WTC11 (cell line): ENCODE data around the gene PROKR2. TPM values are rescaled to one million over a fixed set of nuclear protein-coding genes. Genes with fewer than 3 reads are reported as not detected.

Source experiments
- ATAC-seq: fragments of 200-7000 bp; cut with Tn5 transposase; 2 replicates; pipeline ENCODE4 v1.10.0; 2021; ENCODE audit warnings: mild to moderate bottlenecking, moderate library complexity
- CTCF ChIA-PET: fragments of 300-600 bp; sonication (Branson Sonifier 250); formaldehyde crosslinking; loops from one replicate; lab custom pipeline; 2021; ENCODE audit warnings: antibody characterized with exemption; lab: Charles Lee
- POLR2A ChIA-PET: fragments of 350-600 bp; sonication (Branson Sonifier 250); formaldehyde crosslinking; loops from one replicate; lab custom pipeline; 2021; ENCODE audit warnings: antibody characterized with exemption; lab: Charles Lee
- DNase-seq: peaks from one replicate; pipeline ENCODE4 v3.0.0; 2021; ENCODE audit warnings: low spot score
- H3K27ac Mint-ChIP-seq: 2 replicates; pipeline ENCODE4 v1.8.0; 2021; ENCODE audit warnings: mixed read lengths
- H3K27me3 Mint-ChIP-seq: 2 replicates; pipeline ENCODE4 v1.8.0; 2021; ENCODE audit warnings: low read depth, mild to moderate bottlenecking, moderate library complexity, mixed read lengths
- H3K36me3 Mint-ChIP-seq: 2 replicates; pipeline ENCODE4 v1.8.0; 2021; ENCODE audit warnings: mixed read lengths
- H3K4me1 Mint-ChIP-seq: 2 replicates; pipeline ENCODE4 v1.8.0; 2022; ENCODE audit warnings: mixed read lengths
- H3K4me3 Mint-ChIP-seq: 2 replicates; pipeline ENCODE4 v1.8.0; 2021; ENCODE audit warnings: mild to moderate bottlenecking, moderate library complexity, mixed read lengths
- H3K9me3 Mint-ChIP-seq: 2 replicates; pipeline ENCODE4 v1.8.0; 2021; ENCODE audit warnings: mixed read lengths
- ESRRA ChIP-seq: sonication (generic); formaldehyde crosslinking; IDR thresholded peaks from 2 replicates; pipeline ENCODE4 v1.8.1; 2022; ENCODE audit warnings: mild to moderate bottlenecking, missing genetic modification reagents, borderline replicate concordance
- FOXK1 ChIP-seq: sonication (generic); formaldehyde crosslinking; IDR thresholded peaks from 2 replicates; pipeline ENCODE4 v1.8.0; 2022; ENCODE audit warnings: mild to moderate bottlenecking, moderate library complexity, missing genetic modification reagents
- NFATC4 ChIP-seq: fragments of 250-450 bp; sonication (Bioruptor Pico); IDR thresholded peaks from 2 replicates; pipeline ENCODE4 v1.9.0; 2021; ENCODE audit warnings: mild to moderate bottlenecking
- NR2C2 ChIP-seq: sonication (generic); formaldehyde crosslinking; IDR thresholded peaks from 2 replicates; pipeline ENCODE4 v1.8.0; 2022; ENCODE audit warnings: mild to moderate bottlenecking, missing genetic modification reagents
- SP1 ChIP-seq: sonication (generic); formaldehyde crosslinking; conservative IDR thresholded peaks from 2 replicates; pipeline ENCODE4 v1.8.1; 2022; ENCODE audit warnings: missing genetic modification reagents
- TEAD1 ChIP-seq: sonication (generic); formaldehyde crosslinking; IDR thresholded peaks from 2 replicates; pipeline ENCODE4 v1.8.0; 2022; ENCODE audit warnings: mild to moderate bottlenecking, missing genetic modification reagents
- TEAD4 ChIP-seq: sonication (generic); formaldehyde crosslinking; IDR thresholded peaks from 2 replicates; pipeline ENCODE4 v1.8.0; 2022; ENCODE audit warnings: mild to moderate bottlenecking, missing genetic modification reagents
- ZNF219 ChIP-seq: sonication (generic); formaldehyde crosslinking; IDR thresholded peaks from 2 replicates; pipeline ENCODE4 v1.8.0; 2023; ENCODE audit warnings: missing genetic modification reagents, mild to moderate bottlenecking, borderline replicate concordance
- ZNF232 ChIP-seq: sonication (generic); formaldehyde crosslinking; IDR thresholded peaks from 2 replicates; pipeline ENCODE4 v1.8.0; 2022; ENCODE audit warnings: mild to moderate bottlenecking, missing genetic modification reagents
- total RNA-seq: library from RNA; stranded (reverse); gene quantifications from 3 replicates; pipeline ENCODE4 v1.2.3, GENCODE V29; 2021
- TF ChIP-seq, protein P1 (sequence below): sonication (generic); formaldehyde crosslinking; IDR thresholded peaks from 2 replicates; pipeline ENCODE4 v1.8.0; 2023; ENCODE audit warnings: missing genetic modification reagents, mild to moderate bottlenecking, borderline replicate concordance
- TF ChIP-seq, protein P2 (sequence below): sonication (generic); formaldehyde crosslinking; conservative IDR thresholded peaks from 2 replicates; pipeline ENCODE4 v1.8.1; 2022; ENCODE audit warnings: mild to moderate bottlenecking, missing genetic modification reagents
- TF ChIP-seq, protein P3 (sequence below): fragments of 250-450 bp; sonication (Bioruptor Pico); IDR thresholded peaks from 2 replicates; pipeline ENCODE4 v1.9.0; 2021; ENCODE audit warnings: mild to moderate bottlenecking, borderline replicate concordance
- TF ChIP-seq, protein P4 (sequence below): sonication (generic); formaldehyde crosslinking; IDR thresholded peaks from 2 replicates; pipeline ENCODE4 v1.8.1; 2022; ENCODE audit warnings: mild to moderate bottlenecking, moderate library complexity, missing genetic modification reagents

Gene PROKR2
- total RNA-seq, 1 experiment from 2014 or later = 2.0 TPM

DNA sequence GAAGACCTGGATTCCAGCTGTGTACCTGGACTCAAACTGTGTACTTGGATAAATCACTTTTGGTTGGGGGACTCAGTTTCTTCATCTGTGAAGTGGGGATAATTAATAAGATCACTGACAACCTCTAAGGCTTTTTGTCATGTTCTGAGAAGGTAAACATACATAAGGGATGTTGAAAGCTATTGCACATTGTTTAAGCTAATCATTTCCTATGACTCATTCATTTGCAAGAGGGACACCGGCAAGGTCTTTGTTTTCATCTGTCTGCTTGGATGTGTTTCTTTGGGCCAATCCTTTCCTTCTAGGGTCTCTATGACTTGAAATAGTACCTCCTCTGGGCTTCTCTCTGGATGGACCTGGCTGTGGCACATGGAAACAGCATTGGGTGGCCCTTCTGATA is 6.8 kb downstream of the PROKR2 start:
- no peak overlapping the region for H3K4me3 Mint-ChIP-seq
- no peak for DNase-seq
- H3K27me3 Mint-ChIP-seq = peaks cover 26% of the 10 kb centered on the region

DNA sequence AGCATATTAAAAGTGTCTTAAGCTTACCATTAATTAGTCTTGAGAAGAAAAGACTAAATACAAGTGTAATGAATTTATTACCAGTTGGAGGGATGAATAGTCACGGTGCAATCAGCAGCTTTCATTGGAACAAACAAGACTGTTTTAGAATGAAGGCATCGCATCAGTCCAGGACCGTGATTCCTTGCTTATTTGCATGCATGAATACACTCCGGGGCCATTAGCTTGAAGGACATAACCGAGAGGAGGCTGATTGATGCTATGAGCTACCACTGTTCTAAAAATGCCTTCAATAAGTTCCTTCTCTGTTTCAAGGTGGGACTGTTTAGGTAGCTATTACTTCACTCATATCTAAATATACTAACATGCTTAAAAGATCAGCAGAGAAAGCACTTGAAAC is 17.9 kb downstream of the PROKR2 start:
- DNase-seq = no peak
- H3K36me3 Mint-ChIP-seq = peaks cover 5% of the 10 kb centered on the region; the same call in 1 of the 2 replicates
- TF ChIP-seq, protein P1, sequence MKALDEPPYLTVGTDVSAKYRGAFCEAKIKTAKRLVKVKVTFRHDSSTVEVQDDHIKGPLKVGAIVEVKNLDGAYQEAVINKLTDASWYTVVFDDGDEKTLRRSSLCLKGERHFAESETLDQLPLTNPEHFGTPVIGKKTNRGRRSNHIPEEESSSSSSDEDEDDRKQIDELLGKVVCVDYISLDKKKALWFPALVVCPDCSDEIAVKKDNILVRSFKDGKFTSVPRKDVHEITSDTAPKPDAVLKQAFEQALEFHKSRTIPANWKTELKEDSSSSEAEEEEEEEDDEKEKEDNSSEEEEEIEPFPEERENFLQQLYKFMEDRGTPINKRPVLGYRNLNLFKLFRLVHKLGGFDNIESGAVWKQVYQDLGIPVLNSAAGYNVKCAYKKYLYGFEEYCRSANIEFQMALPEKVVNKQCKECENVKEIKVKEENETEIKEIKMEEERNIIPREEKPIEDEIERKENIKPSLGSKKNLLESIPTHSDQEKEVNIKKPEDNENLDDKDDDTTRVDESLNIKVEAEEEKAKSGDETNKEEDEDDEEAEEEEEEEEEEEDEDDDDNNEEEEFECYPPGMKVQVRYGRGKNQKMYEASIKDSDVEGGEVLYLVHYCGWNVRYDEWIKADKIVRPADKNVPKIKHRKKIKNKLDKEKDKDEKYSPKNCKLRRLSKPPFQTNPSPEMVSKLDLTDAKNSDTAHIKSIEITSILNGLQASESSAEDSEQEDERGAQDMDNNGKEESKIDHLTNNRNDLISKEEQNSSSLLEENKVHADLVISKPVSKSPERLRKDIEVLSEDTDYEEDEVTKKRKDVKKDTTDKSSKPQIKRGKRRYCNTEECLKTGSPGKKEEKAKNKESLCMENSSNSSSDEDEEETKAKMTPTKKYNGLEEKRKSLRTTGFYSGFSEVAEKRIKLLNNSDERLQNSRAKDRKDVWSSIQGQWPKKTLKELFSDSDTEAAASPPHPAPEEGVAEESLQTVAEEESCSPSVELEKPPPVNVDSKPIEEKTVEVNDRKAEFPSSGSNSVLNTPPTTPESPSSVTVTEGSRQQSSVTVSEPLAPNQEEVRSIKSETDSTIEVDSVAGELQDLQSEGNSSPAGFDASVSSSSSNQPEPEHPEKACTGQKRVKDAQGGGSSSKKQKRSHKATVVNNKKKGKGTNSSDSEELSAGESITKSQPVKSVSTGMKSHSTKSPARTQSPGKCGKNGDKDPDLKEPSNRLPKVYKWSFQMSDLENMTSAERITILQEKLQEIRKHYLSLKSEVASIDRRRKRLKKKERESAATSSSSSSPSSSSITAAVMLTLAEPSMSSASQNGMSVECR (CRISPR knock-in tag) = no peak
- TF ChIP-seq SP1 (CRISPR knock-in tag) (no peak), ZNF219 (CRISPR knock-in tag) (no peak), TEAD1 (CRISPR knock-in tag) (no peak)
- TF ChIP-seq, protein P2, sequence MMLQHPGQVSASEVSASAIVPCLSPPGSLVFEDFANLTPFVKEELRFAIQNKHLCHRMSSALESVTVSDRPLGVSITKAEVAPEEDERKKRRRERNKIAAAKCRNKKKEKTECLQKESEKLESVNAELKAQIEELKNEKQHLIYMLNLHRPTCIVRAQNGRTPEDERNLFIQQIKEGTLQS (CRISPR knock-in tag) = no peak
- TF ChIP-seq, protein P3, sequence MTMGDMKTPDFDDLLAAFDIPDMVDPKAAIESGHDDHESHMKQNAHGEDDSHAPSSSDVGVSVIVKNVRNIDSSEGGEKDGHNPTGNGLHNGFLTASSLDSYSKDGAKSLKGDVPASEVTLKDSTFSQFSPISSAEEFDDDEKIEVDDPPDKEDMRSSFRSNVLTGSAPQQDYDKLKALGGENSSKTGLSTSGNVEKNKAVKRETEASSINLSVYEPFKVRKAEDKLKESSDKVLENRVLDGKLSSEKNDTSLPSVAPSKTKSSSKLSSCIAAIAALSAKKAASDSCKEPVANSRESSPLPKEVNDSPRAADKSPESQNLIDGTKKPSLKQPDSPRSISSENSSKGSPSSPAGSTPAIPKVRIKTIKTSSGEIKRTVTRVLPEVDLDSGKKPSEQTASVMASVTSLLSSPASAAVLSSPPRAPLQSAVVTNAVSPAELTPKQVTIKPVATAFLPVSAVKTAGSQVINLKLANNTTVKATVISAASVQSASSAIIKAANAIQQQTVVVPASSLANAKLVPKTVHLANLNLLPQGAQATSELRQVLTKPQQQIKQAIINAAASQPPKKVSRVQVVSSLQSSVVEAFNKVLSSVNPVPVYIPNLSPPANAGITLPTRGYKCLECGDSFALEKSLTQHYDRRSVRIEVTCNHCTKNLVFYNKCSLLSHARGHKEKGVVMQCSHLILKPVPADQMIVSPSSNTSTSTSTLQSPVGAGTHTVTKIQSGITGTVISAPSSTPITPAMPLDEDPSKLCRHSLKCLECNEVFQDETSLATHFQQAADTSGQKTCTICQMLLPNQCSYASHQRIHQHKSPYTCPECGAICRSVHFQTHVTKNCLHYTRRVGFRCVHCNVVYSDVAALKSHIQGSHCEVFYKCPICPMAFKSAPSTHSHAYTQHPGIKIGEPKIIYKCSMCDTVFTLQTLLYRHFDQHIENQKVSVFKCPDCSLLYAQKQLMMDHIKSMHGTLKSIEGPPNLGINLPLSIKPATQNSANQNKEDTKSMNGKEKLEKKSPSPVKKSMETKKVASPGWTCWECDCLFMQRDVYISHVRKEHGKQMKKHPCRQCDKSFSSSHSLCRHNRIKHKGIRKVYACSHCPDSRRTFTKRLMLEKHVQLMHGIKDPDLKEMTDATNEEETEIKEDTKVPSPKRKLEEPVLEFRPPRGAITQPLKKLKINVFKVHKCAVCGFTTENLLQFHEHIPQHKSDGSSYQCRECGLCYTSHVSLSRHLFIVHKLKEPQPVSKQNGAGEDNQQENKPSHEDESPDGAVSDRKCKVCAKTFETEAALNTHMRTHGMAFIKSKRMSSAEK (CRISPR knock-in tag) = no peak
- ChIA-PET CTCF (no interaction called here), POLR2A (interaction anchor here (0.6 kb wide), 1 partner anchor 743 kb away, joined by 3 read pairs; no protein-coding TSS in a partner anchor)
- no peak overlapping the region for H3K4me3 Mint-ChIP-seq
- ATAC-seq = no peak
- peaks cover 6% of the 10 kb centered on the region for H3K27me3 Mint-ChIP-seq
- peaks cover 5% of the 10 kb centered on the region for H3K4me1 Mint-ChIP-seq
- H3K9me3 Mint-ChIP-seq = peaks cover 5% of the 10 kb centered on the region; the same call in 1 of the 2 replicates
- H3K27ac Mint-ChIP-seq = no peak overlapping the region

More for the DNA sequence above, 6.8 kb downstream of the PROKR2 start:
- TF ChIP-seq, protein P4, sequence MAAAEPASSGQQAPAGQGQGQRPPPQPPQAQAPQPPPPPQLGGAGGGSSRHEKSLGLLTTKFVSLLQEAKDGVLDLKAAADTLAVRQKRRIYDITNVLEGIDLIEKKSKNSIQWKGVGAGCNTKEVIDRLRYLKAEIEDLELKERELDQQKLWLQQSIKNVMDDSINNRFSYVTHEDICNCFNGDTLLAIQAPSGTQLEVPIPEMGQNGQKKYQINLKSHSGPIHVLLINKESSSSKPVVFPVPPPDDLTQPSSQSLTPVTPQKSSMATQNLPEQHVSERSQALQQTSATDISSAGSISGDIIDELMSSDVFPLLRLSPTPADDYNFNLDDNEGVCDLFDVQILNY (CRISPR knock-in tag) = no peak
- TF ChIP-seq NFATC4 (CRISPR knock-in tag) = no peak
- no peak for TF ChIP-seq ZNF232 (CRISPR knock-in tag)
- no peak for TF ChIP-seq ESRRA
- TF ChIP-seq TEAD4 (CRISPR knock-in tag) = no peak
- no peak for TF ChIP-seq FOXK1
- TF ChIP-seq NR2C2 = no peak
- POLR2A ChIA-PET = no interaction called here
- Mint-ChIP-seq H3K36me3 (peaks cover 39% of the 10 kb centered on the region), H3K27ac (no peak overlapping the region), H3K4me1 (no peaks in the 10 kb centered on the region; the same call in 1 of the 2 replicates), H3K9me3 (peaks cover 58% of the 10 kb centered on the region)
- CTCF ChIA-PET = no interaction called here
- ATAC-seq = no peak
